T47D (cell line): Measurements from ENCODE around the gene ALDOC.

Experiments
- DNase-seq, 2 experiments: peaks; one replicate each; pipeline versions ENCODE4 v3.0.0 to v3.0.0-alpha.2; 2011 to 2012; ENCODE audit warnings: low read depth in 1 of 2, low spot score in 1 of 2
- JUND ChIP-seq: IDR thresholded peaks from 2 replicates; pipeline ENCODE4 v1.6.1; 2012; ENCODE audit warnings: low read depth
- in situ Hi-C: cut with HindIII; loops from 2 replicates; pipeline ENCODE4 v1.10.0; 2016; ENCODE audit warnings: low sequenced_read_pairs, low pct_unique_long_range_greater_than_20kb

The ALDOC gene

GRCh38 chr17:28528327-28529012 lies 48.2 kb downstream of the ALDOC start:
- no peak for TF ChIP-seq JUND
- in situ Hi-C loops: no loop called here
- no peak for DNase-seq

- TF ChIP-seq JUND: no peak
- in situ Hi-C loops: no loop called here
- DNase-seq: peak; percentile 94 to 95
Measured at GRCh38 chr17:28527859-28528258, 48.8 kb downstream of the ALDOC start.

- in situ Hi-C loops: no loop called here
- no peak for DNase-seq
- no peak for TF ChIP-seq JUND
Measured at GRCh38 chr17:28527181-28527681, 49.5 kb downstream of the ALDOC start.

GRCh38 chr17:28526381-28526780 lies 50.3 kb downstream of the ALDOC start:
- TF ChIP-seq JUND: no peak
- no peak for DNase-seq
- in situ Hi-C loops: no loop called here

- in situ Hi-C loops: no loop called here
- DNase-seq: peak; percentile 96 to 97
- TF ChIP-seq JUND: no peak
Measured at GRCh38 chr17:28524476-28525424, 51.9 kb downstream of the ALDOC start.

- no peak for DNase-seq
- in situ Hi-C loops: no loop called here
- TF ChIP-seq JUND: no peak
Measured at GRCh38 chr17:28523876-28524275, 52.8 kb downstream of the ALDOC start.

- no peak for TF ChIP-seq JUND
- no peak for DNase-seq
- in situ Hi-C loops: no loop called here
Measured at GRCh38 chr17:28523186-28523585, 53.5 kb downstream of the ALDOC start.
